ENCODE measurements around the gene GZF1.
A peak's percentile ranks its signal among the peaks of the same experiment; 100 is the strongest.

Gene GZF1

DNA sequence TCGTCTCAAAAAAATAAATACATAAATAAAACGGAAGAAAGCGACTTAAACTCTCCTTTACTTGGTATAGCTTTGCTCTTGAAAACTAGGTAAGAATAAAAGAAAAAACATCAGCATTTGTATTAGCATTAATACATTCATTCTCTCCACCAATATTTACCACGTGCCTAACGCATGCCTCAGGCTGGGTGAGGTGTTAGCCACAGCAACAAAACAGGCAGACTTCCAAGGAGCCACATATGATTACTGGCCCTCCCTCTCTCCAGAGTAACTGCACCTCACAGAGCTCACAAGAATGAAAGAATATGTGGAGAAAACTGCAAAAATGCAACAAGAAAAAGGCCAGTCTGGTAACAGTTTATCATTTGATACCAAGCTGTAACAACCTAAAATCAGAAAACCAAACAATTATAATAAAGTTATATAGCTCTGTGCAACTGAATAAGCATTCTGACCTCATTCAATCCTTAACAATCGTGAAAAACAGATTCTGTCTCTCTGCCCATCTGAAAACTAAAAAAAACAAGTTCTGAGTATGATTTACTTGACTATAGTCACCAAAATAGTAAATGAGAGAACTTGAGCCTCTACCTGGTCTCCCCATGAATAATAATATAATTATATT lies 54.1 kb downstream of the GZF1 start:
- H2AFZ ChIP-seq (ENCODE audit: low read depth, low read length, severe bottlenecking), result no peak overlapping the region
- peaks cover 13% of the 10 kb centered on the region; the same call in 1 of the 2 replicates for H4K20me1 ChIP-seq (ENCODE audit: low read depth, low read length)
- H3K9ac ChIP-seq (ENCODE audit: low read length), result no peak overlapping the region
- H3K79me2 ChIP-seq (ENCODE audit: insufficient read depth, low read length), result peaks cover 87% of the 10 kb centered on the region
- no peaks in the 10 kb centered on the region for H3K9me3 ChIP-seq (ENCODE audit: insufficient read depth, low read length)
- no peaks in the 10 kb centered on the region for H3K36me3 ChIP-seq (ENCODE audit: low read length)
- H3K27me3 ChIP-seq (ENCODE audit: low read length), result no peaks in the 10 kb centered on the region
- TF ChIP-seq EZH2phosphoT487 (conservative IDR thresholded peaks at IDR 0.05; ENCODE audit: low read length) (no peak), CTCF (IDR thresholded peaks at IDR 0.05; ENCODE audit: insufficient read depth, low read length, poor library complexity, severe bottlenecking) (no peak)
- H3K4me2 ChIP-seq (ENCODE audit: low read depth, low read length, poor library complexity, severe bottlenecking), result no peak overlapping the region
- H3F3A ChIP-seq (ENCODE audit: insufficient read depth), result no peaks in the 10 kb centered on the region
- H3K4me3 ChIP-seq (ENCODE audit: insufficient read depth, low read length, poor library complexity, severe bottlenecking), result no peak overlapping the region
- H3K9me2 ChIP-seq (replicated peaks; ENCODE audit: insufficient read depth, low read length), result no peaks in the 10 kb centered on the region
- H3K27ac ChIP-seq (ENCODE audit: low read depth, low read length), result no peak overlapping the region

- H3K9ac ChIP-seq (ENCODE audit: low read length), result no peak overlapping the region
- no peaks in the 10 kb centered on the region for H3K9me3 ChIP-seq (ENCODE audit: insufficient read depth, low read length)
- no peaks in the 10 kb centered on the region for H3K36me3 ChIP-seq (ENCODE audit: low read length)
- no peaks in the 10 kb centered on the region for H3K27me3 ChIP-seq (ENCODE audit: low read length)
- H3K79me2 ChIP-seq (ENCODE audit: insufficient read depth, low read length), result peaks cover 72% of the 10 kb centered on the region
- peaks cover 5% of the 10 kb centered on the region; the same call in 1 of the 2 replicates for H3F3A ChIP-seq (ENCODE audit: insufficient read depth)
- no peak overlapping the region for H3K27ac ChIP-seq (ENCODE audit: low read depth, low read length)
- H3K9me2 ChIP-seq (replicated peaks; ENCODE audit: insufficient read depth, low read length), result no peaks in the 10 kb centered on the region
- no peak overlapping the region for H3K4me3 ChIP-seq (ENCODE audit: insufficient read depth, low read length, poor library complexity, severe bottlenecking)
- TF ChIP-seq CTCF (IDR thresholded peaks at IDR 0.05; ENCODE audit: insufficient read depth, low read length, poor library complexity, severe bottlenecking) (no peak), EZH2phosphoT487 (conservative IDR thresholded peaks at IDR 0.05; ENCODE audit: low read length) (no peak)
- no peak overlapping the region for H3K4me2 ChIP-seq (ENCODE audit: low read depth, low read length, poor library complexity, severe bottlenecking)
- peaks cover 13% of the 10 kb centered on the region; the same call in 1 of the 2 replicates for H4K20me1 ChIP-seq (ENCODE audit: low read depth, low read length)
- no peak overlapping the region for H2AFZ ChIP-seq (ENCODE audit: low read depth, low read length, severe bottlenecking)
These were observed 55.9 kb downstream of the GZF1 start for GRCh38 chr20:23417861-23418260.

- Histone ChIP-seq H3K4me2 (ENCODE audit: low read depth, low read length, poor library complexity, severe bottlenecking) (peak overlapping the region; percentile 80), H3K27ac (ENCODE audit: low read depth, low read length) (peak overlapping the region; percentile 41), H3K4me3 (ENCODE audit: insufficient read depth, low read length, poor library complexity, severe bottlenecking) (peak overlapping the region; percentile 91), H3K9me3 (ENCODE audit: insufficient read depth, low read length) (no peaks in the 10 kb centered on the region), H3K9ac (ENCODE audit: low read length) (peak overlapping the region; percentile 99), H3K36me3 (ENCODE audit: low read length) (no peaks in the 10 kb centered on the region), H4K20me1 (ENCODE audit: low read depth, low read length) (peaks cover under 1% of the 10 kb centered on the region; the same call in 1 of the 2 replicates), H3K79me2 (ENCODE audit: insufficient read depth, low read length) (peaks cover 56% of the 10 kb centered on the region), H3K9me2 (replicated peaks; ENCODE audit: insufficient read depth, low read length) (no peaks in the 10 kb centered on the region), H3K27me3 (ENCODE audit: low read length) (no peaks in the 10 kb centered on the region), H3F3A (ENCODE audit: insufficient read depth) (peaks cover 5% of the 10 kb centered on the region; the same call in 1 of the 2 replicates), H2AFZ (ENCODE audit: low read depth, low read length, severe bottlenecking) (no peak overlapping the region)
- TF ChIP-seq EZH2phosphoT487 (conservative IDR thresholded peaks at IDR 0.05; ENCODE audit: low read length) (no peak), CTCF (IDR thresholded peaks at IDR 0.05; ENCODE audit: insufficient read depth, low read length, poor library complexity, severe bottlenecking) (no peak)
These were observed 57.6 kb downstream of the GZF1 start for GRCh38 chr20:23419657-23419994.
